Stomach (tissue), 9 donors: ENCODE measurements around the gene SPC24. TPM values are rescaled to one million over a fixed set of nuclear protein-coding genes. Genes with fewer than 3 reads are reported as not detected.

Source experiments
- DNase-seq, 2 donors: peaks; one replicate each; pipeline versions ENCODE4 v3.0.0 to v3.0.0-alpha.2; 2013 to 2019
- H3K27ac ChIP-seq, 5 donors: fragments of 200-600 bp in 4 of 5; sonication (generic) in 4 of 5; one replicate each; pipeline ENCODE4 v1.5.1; 2013 to 2019; ENCODE audit warnings: mild to moderate bottlenecking in 1 of 5, moderate library complexity in 1 of 5
- H3K27me3 ChIP-seq, 3 donors: fragments of 200-600 bp; sonication (generic); one replicate each; pipeline ENCODE4 v1.5.1; 2017 to 2019; ENCODE audit warnings: mixed run types in 1 of 3
- H3K36me3 ChIP-seq, 4 donors: fragments of 200-600 bp; sonication (generic); 1 replicate in 3 of 4; 2 replicates in 1 of 4; pipeline ENCODE4 v1.5.1; 2016 to 2019
- H3K4me1 ChIP-seq, 4 donors: fragments of 200-600 bp; sonication (generic); one replicate each; pipeline ENCODE4 v1.5.1; 2016 to 2019
- H3K4me3 ChIP-seq, 4 donors: fragments of 200-600 bp; sonication (generic) in 3 of 4; one replicate each; pipeline ENCODE4 v1.5.1; 2016 to 2019; ENCODE audit warnings: mild to moderate bottlenecking in 1 of 4
- H3K9me3 ChIP-seq, 4 donors: fragments of 200-600 bp; sonication (generic); one replicate each; pipeline ENCODE4 v1.5.1; 2016 to 2019
- EP300 ChIP-seq: sonication (generic); formaldehyde crosslinking; IDR thresholded peaks from one replicate; pipeline ENCODE4 v1.6.1; 2017; ENCODE audit warnings: antibody characterized with exemption
- POLR2A ChIP-seq, 4 donors: fragments of 450-650 bp; IDR thresholded peaks; one replicate each; pipeline ENCODE4 v1.6.1; 2016; ENCODE audit warnings: antibody characterized with exemption in 4 of 4, control low read depth in 2 of 4, mild to moderate bottlenecking in 1 of 4, moderate library complexity in 1 of 4
- POLR2AphosphoS5 ChIP-seq, 3 donors: sonication (generic); formaldehyde crosslinking; IDR thresholded peaks; one replicate each; pipeline ENCODE4 v1.6.1; 2016; ENCODE audit warnings: antibody characterized with exemption in 3 of 3
- WGBS, 5 donors: extraction: QIAGEN DNeasy Blood & Tissue Kit in 3 of 5; methylation state at CpG; one replicate each; pipeline versions ENCODE4 v1.1.5 to v1.1.7; 2013 to 2018; 5-methylcytosine and 5-hydroxymethylcytosine counted together
- intact Hi-C: fragments of 100-400 bp; cut with DNase I; formaldehyde crosslinking; loops from one replicate; pipeline ENCODE4 v1.15.1; 2023; ENCODE audit warnings: low total_unique reads
- polyA plus RNA-seq, 3 donors: library from polyadenylated mRNA; stranded (reverse); fragments of 200-250 nt; gene quantifications; one replicate each; pipeline ENCODE4 v1.2.3, GENCODE V29; 2013
- total RNA-seq, 5 donors: library from RNA; depleted of rRNA; stranded (reverse); fragments of >200 nt; gene quantifications; one replicate each; pipeline versions ENCODE4 v1.1.0 to v1.2.3, GENCODE V29; 2014 to 2016
- TF ChIP-seq, protein P1 (sequence below), 7 experiments: fragments of 450-650 bp in 4 of 7; fragments of 200-600 bp in 3 of 7; sonication (generic) in 3 of 7; IDR thresholded peaks; one replicate each; pipeline ENCODE4 v1.5.1; 2016 to 2019; ENCODE audit warnings: antibody characterized with exemption in 7 of 7, control low read depth in 2 of 7, mild to moderate bottlenecking in 1 of 7
- donor health status: healthy with polysubstance abuse.
- donor health status: Bipolar disorder and iron deficiency.
- donor health status: healthy.

Gene SPC24
- total and polyA plus RNA-seq, 8 donors = 3.7 to 20.4 (median 9.2) TPM; not detected in 2

DNA sequence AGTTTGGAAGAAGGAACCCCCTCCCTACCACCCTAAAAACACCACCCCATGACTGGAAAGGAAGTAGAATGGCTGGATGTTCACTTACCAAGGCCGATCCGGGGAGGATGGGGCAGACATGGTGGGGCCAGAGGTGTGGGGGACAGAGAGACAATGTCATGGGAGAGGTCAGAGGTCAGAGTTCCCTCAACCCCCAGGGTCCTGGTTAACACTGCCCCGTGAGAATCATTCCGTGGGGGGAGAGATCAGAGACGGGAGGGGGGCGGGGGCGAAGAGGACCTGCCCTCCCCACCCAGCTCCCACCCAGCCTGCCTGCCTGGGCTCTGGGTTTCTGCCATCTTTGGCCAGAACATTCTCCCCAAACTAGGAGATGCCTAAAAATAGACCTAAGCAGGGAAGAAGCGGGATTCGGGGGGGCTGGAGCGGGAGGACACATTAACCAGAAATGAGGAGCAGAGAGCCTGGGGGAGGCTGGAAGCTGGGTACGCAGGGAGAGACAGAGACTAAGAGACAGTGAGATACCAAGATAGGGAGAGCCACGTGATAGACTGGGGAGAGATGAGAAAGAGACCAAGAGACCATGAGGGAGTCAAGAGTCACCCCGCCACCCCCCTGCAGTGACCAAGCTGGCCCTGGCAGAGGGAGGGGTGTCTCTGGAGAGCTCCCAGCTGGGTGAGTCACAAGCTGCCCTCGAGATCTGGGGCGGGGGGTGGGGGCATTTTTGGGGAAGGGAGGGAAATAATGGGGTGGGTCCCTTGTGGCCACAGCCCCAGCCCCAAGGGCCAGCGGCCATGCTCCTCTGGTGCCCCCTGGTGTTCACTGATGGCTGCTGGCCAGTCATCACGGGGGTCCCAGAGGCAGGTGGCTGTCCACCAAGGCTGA lies 47.9 kb upstream of the SPC24 start:
- TF ChIP-seq POLR2AphosphoS5 (IDR thresholded peaks at IDR 0.05) (peak in 1 of 3 donors; percentile 52), EP300 (no peak), POLR2A (IDR thresholded peaks at IDR 0.05) (no peak)
- TF ChIP-seq, protein P1, sequence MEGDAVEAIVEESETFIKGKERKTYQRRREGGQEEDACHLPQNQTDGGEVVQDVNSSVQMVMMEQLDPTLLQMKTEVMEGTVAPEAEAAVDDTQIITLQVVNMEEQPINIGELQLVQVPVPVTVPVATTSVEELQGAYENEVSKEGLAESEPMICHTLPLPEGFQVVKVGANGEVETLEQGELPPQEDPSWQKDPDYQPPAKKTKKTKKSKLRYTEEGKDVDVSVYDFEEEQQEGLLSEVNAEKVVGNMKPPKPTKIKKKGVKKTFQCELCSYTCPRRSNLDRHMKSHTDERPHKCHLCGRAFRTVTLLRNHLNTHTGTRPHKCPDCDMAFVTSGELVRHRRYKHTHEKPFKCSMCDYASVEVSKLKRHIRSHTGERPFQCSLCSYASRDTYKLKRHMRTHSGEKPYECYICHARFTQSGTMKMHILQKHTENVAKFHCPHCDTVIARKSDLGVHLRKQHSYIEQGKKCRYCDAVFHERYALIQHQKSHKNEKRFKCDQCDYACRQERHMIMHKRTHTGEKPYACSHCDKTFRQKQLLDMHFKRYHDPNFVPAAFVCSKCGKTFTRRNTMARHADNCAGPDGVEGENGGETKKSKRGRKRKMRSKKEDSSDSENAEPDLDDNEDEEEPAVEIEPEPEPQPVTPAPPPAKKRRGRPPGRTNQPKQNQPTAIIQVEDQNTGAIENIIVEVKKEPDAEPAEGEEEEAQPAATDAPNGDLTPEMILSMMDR (IDR thresholded peaks at IDR 0.05) = peak in 5 of 7 experiments; percentile 70 to 91 (median 82)

GRCh38 chr19:11202488-11203193 lies 47.1 kb upstream of the SPC24 start:
- intact Hi-C loops = loop anchor here (2.0 to 10.0 kb wide), 2 partner anchors 64 to 168 kb away; no protein-coding TSS in a partner anchor
- H3K9me3 ChIP-seq = no peaks in the 10 kb centered on the region
- no peaks in the 10 kb centered on the region for H3K27me3 ChIP-seq
- DNase-seq = no peak
- H3K27ac ChIP-seq = peak overlapping the region; percentile 61 to 94 (median 82)
- WGBS, 5 donors = 78 to 88% (median 82%) methylated on average over 13 to 20 of the region's 20 CpGs
- H3K4me3 ChIP-seq = no peak overlapping the region
- H3K36me3 ChIP-seq = peaks cover 0 to 59% (median 53%) of the 10 kb centered on the region in 4 donors
- H3K4me1 ChIP-seq = peaks cover 9 to 56% (median 35%) of the 10 kb centered on the region in 4 donors
- TF ChIP-seq, protein P1 (IDR thresholded peaks at IDR 0.05) = no peak
- TF ChIP-seq POLR2AphosphoS5 (IDR thresholded peaks at IDR 0.05) (no peak), EP300 (no peak), POLR2A (IDR thresholded peaks at IDR 0.05) (no peak)

More for the DNA sequence above, 47.9 kb upstream of the SPC24 start:
- H3K27ac ChIP-seq = peak overlapping the region; percentile 61 to 94 (median 82)
- H3K27me3 ChIP-seq = no peaks in the 10 kb centered on the region
- 35 to 55% (median 51%) methylated on average over 15 to 17 of the region's 17 CpGs for WGBS, 5 donors
- peak overlapping the region in 1 of 4 donors; percentile 13 for H3K4me3 ChIP-seq
- peak; percentile 59 to 89 for DNase-seq
- intact Hi-C loops = loop anchor here (2.0 to 10.0 kb wide), 2 partner anchors 65 to 169 kb away; no protein-coding TSS in a partner anchor
- no peaks in the 10 kb centered on the region for H3K9me3 ChIP-seq
- H3K36me3 ChIP-seq = peaks cover 0 to 67% (median 58%) of the 10 kb centered on the region in 4 donors
- H3K4me1 ChIP-seq = peaks cover 1 to 49% (median 28%) of the 10 kb centered on the region in 4 donors

DNA sequence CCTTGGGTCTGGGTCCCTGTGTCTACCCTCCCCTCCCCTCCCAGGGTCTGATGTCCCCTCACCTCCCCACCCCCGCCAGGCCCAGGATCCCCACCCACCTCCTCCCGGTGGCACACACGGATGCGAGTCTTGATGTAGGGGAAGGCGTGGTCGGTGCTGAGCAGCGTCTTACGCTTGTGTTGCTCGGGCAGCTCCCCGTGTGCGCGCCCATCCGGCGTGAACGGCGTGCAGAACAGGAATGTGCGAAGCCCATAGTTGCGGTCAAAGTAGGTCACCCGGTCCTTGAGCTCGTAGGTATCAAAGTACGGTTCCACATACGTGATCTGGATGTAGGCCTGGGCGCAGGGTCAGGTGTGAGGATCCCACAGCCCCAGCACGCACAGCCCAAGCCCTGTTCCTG lies 46.2 kb upstream of the SPC24 start:
- Histone ChIP-seq H3K36me3 (peaks cover 0 to 50% (median 44%) of the 10 kb centered on the region in 4 donors), H3K27me3 (no peaks in the 10 kb centered on the region), H3K4me3 (no peak overlapping the region), H3K4me1 (peaks cover 10 to 56% (median 39%) of the 10 kb centered on the region in 4 donors), H3K27ac (peak overlapping the region in 4 of 5 donors; percentile 47 to 94 (median 84)), H3K9me3 (no peaks in the 10 kb centered on the region)
- WGBS, 5 donors = 89 to 95% (median 93%) methylated on average over 23 to 24 of the region's 24 CpGs
- no peak for TF ChIP-seq POLR2AphosphoS5 (IDR thresholded peaks at IDR 0.05)
- no peak for TF ChIP-seq POLR2A (IDR thresholded peaks at IDR 0.05)
- TF ChIP-seq EP300 = no peak
- TF ChIP-seq, protein P1 (IDR thresholded peaks at IDR 0.05) = no peak
- intact Hi-C loops = loop anchor here (2.0 to 10.0 kb wide), 2 partner anchors 63 to 167 kb away; no protein-coding TSS in a partner anchor
- no peak for DNase-seq

DNA sequence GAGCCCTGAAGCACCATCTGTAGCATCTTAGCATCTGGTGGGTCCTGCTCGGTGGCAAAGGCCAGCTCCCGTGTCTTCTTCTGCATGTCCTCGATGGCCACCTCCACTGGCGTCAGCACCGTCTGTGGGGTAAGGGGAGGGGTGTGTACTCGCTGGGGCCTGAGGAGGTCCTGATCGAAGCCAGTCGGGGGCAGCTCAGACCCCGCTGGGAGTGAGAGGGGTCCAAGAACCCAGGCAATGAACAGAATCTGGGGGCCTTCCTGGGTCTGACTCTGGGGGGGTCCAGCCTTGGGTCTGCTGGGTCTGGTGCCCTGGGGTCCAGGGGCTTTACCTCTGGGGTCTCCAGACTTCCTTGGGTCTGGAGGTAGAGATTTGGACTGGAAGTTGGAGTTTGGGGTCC lies 45.3 kb upstream of the SPC24 start:
- TF ChIP-seq POLR2A (IDR thresholded peaks at IDR 0.05) = no peak
- Histone ChIP-seq H3K27ac (peak overlapping the region in 4 of 5 donors; percentile 47 to 94 (median 84)), H3K4me3 (no peak overlapping the region), H3K36me3 (peaks cover 0 to 42% (median 35%) of the 10 kb centered on the region in 4 donors), H3K4me1 (peaks cover 17 to 64% (median 48%) of the 10 kb centered on the region in 4 donors), H3K9me3 (no peaks in the 10 kb centered on the region), H3K27me3 (no peaks in the 10 kb centered on the region)
- 84 to 88% (median 87%) methylated on average over 9 of the region's 9 CpGs for WGBS, 5 donors
- DNase-seq = no peak
- intact Hi-C loops = loop anchor here (10.0 kb wide), 1 partner anchor 166 kb away; no protein-coding TSS in a partner anchor
